Trophoblast cell (in vitro differentiated cells and primary cell): ENCODE measurements around the gene CHST9.

ENCODE experiments used
- DNase-seq, 2 donors: peaks; one replicate each; pipeline ENCODE4 v3.0.0-alpha.2; 2016
- H2AFZ ChIP-seq: 2 replicates; pipeline ENCODE4 v1.6.1; 2013; ENCODE audit warnings: low read length, moderate library complexity, mild to moderate bottlenecking; ENCODE audit not compliant: insufficient read depth, poor library complexity
- H2AK5ac ChIP-seq: 2 replicates; pipeline ENCODE4 v1.6.1; 2013; ENCODE audit warnings: mild to moderate bottlenecking, low read length
- H2BK120ac ChIP-seq: 2 replicates; pipeline ENCODE4 v1.6.1; 2013; ENCODE audit warnings: low read length, mild to moderate bottlenecking, moderate library complexity; ENCODE audit not compliant: insufficient read depth, poor library complexity
- H2BK12ac ChIP-seq: 2 replicates; pipeline ENCODE4 v1.6.1; 2013; ENCODE audit warnings: mild to moderate bottlenecking, low read length, moderate library complexity
- H2BK5ac ChIP-seq: 2 replicates; pipeline ENCODE4 v1.6.1; 2013; ENCODE audit warnings: low read length, low read depth, moderate library complexity, mild to moderate bottlenecking; ENCODE audit not compliant: poor library complexity
- H3K14ac ChIP-seq: 2 replicates; pipeline ENCODE4 v1.6.1; 2013; ENCODE audit warnings: mild to moderate bottlenecking, low read length
- H3K18ac ChIP-seq: 2 replicates; pipeline ENCODE4 v1.6.1; 2013; ENCODE audit warnings: mild to moderate bottlenecking, low read length
- H3K23ac ChIP-seq: 2 replicates; pipeline ENCODE4 v1.6.1; 2013; ENCODE audit warnings: low read length
- H3K27ac ChIP-seq: 2 replicates; pipeline ENCODE4 v1.5.1; 2013; ENCODE audit warnings: low read depth, mild to moderate bottlenecking, inconsistent platforms, low read length, moderate library complexity
- H3K27me3 ChIP-seq: 2 replicates; pipeline ENCODE4 v1.6.1; 2013; ENCODE audit warnings: inconsistent platforms, mild to moderate bottlenecking, low read length, moderate library complexity; ENCODE audit not compliant: insufficient read depth
- H3K36me3 ChIP-seq, 2 experiments: 1 replicate in 1 of 2; 2 replicates in 1 of 2; pipeline ENCODE4 v1.6.1; 2013; ENCODE audit warnings: low read length in 2 of 2, mild to moderate bottlenecking in 2 of 2, moderate library complexity in 1 of 2; ENCODE audit not compliant: insufficient read depth in 2 of 2, control insufficient read depth in 1 of 2
- H3K4ac ChIP-seq: 2 replicates; pipeline ENCODE4 v1.6.1; 2013; ENCODE audit warnings: low read depth, mild to moderate bottlenecking, low read length, moderate library complexity
- H3K4me1 ChIP-seq, 2 experiments: 1 replicate in 1 of 2; 2 replicates in 1 of 2; pipeline ENCODE4 v1.6.1; 2013; ENCODE audit warnings: low read length in 2 of 2, mild to moderate bottlenecking in 2 of 2, moderate library complexity in 1 of 2; ENCODE audit not compliant: insufficient read depth in 2 of 2, control insufficient read depth in 1 of 2
- H3K4me2 ChIP-seq: 2 replicates; pipeline ENCODE4 v1.6.1; 2013; ENCODE audit warnings: inconsistent platforms, mild to moderate bottlenecking, low read length, moderate library complexity
- H3K4me3 ChIP-seq: 2 replicates; pipeline ENCODE4 v1.5.1; 2013; ENCODE audit warnings: mild to moderate bottlenecking, low read depth, low read length, inconsistent platforms
- H3K79me1 ChIP-seq: one replicate; pipeline ENCODE4 v1.6.1; 2013; ENCODE audit warnings: low read length
- H3K79me2 ChIP-seq: 2 replicates; pipeline ENCODE4 v1.6.1; 2013; ENCODE audit warnings: low read length, mild to moderate bottlenecking; ENCODE audit not compliant: control insufficient read depth, insufficient read depth, poor library complexity
- H3K9ac ChIP-seq: 2 replicates; pipeline ENCODE4 v1.6.1; 2013; ENCODE audit warnings: mild to moderate bottlenecking, low read length
- H3K9me3 ChIP-seq: 2 replicates; pipeline ENCODE4 v1.6.1; 2013; ENCODE audit warnings: low read depth, mild to moderate bottlenecking, control low read depth, inconsistent platforms, low read length; ENCODE audit not compliant: insufficient read depth
- H4K12ac ChIP-seq: 2 replicates; pipeline ENCODE4 v1.6.1; 2013; ENCODE audit warnings: low read depth, mild to moderate bottlenecking, low read length, moderate library complexity
- H4K8ac ChIP-seq: 2 replicates; pipeline ENCODE4 v1.6.1; 2013; ENCODE audit warnings: low read depth, mild to moderate bottlenecking, low read length, moderate library complexity
- H4K91ac ChIP-seq: one replicate; pipeline ENCODE4 v1.6.1; 2013; ENCODE audit warnings: low read depth, mild to moderate bottlenecking, low read length, moderate library complexity
- WGBS: extraction: QIAGEN DNeasy Blood & Tissue Kit; methylation state at CpG from one replicate; pipeline ENCODE4 v1.1.7; 2013; ENCODE audit warnings: missing lambda C conversion rate; ENCODE audit not compliant: insufficient read length, insufficient coverage; ENCODE audit errors: extremely low coverage; 5-methylcytosine and 5-hydroxymethylcytosine counted together

Gene CHST9

GRCh38 chr18:27042177-27042576 is 142.9 kb downstream of the CHST9 start:
- Histone ChIP-seq H2BK120ac (no peak overlapping the region), H4K12ac (no peak overlapping the region), H3K14ac (no peak overlapping the region), H3K79me2 (no peaks in the 10 kb centered on the region), H3K4me2 (no peak overlapping the region), H2AK5ac (no peak overlapping the region), H3K18ac (no peak overlapping the region), H2BK5ac (no peak overlapping the region), H3K9me3 (no peaks in the 10 kb centered on the region), H3K27ac (no peak overlapping the region), H3K4ac (no peak overlapping the region), H3K9ac (no peak overlapping the region), H2BK12ac (no peak overlapping the region), H3K27me3 (no peaks in the 10 kb centered on the region), H2AFZ (no peak overlapping the region), H4K8ac (no peak overlapping the region), H4K91ac (no peak overlapping the region), H3K36me3 (no peaks in the 10 kb centered on the region), H3K4me1 (no peaks in the 10 kb centered on the region), H3K23ac (no peak overlapping the region), H3K4me3 (no peak overlapping the region), H3K79me1 (no peaks in the 10 kb centered on the region)
- DNase-seq, result no peak

GRCh38 chr18:27040796-27041195 is 144.3 kb downstream of the CHST9 start:
- Histone ChIP-seq H3K27ac (no peak overlapping the region), H3K4me2 (no peak overlapping the region), H2BK5ac (no peak overlapping the region), H4K91ac (no peak overlapping the region), H3K4ac (no peak overlapping the region), H4K8ac (no peak overlapping the region), H3K23ac (no peak overlapping the region), H2AFZ (no peak overlapping the region), H3K9ac (no peak overlapping the region), H3K79me1 (no peaks in the 10 kb centered on the region), H3K36me3 (no peaks in the 10 kb centered on the region), H3K4me1 (no peaks in the 10 kb centered on the region), H3K14ac (no peak overlapping the region), H3K79me2 (no peaks in the 10 kb centered on the region), H2BK12ac (no peak overlapping the region), H3K18ac (no peak overlapping the region), H2BK120ac (no peak overlapping the region), H3K9me3 (no peaks in the 10 kb centered on the region), H3K4me3 (no peak overlapping the region), H4K12ac (no peak overlapping the region), H3K27me3 (no peaks in the 10 kb centered on the region), H2AK5ac (no peak overlapping the region)
- no peak for DNase-seq
- WGBS, result no CpG with 5 or more reads among the region's 2 CpGs

GRCh38 chr18:27033722-27034121 is 151.4 kb downstream of the CHST9 start:
- H3K9me3 ChIP-seq, result no peaks in the 10 kb centered on the region
- no peak overlapping the region for H3K14ac ChIP-seq
- no peak overlapping the region for H2BK12ac ChIP-seq
- no peak for DNase-seq
- H3K4me1 ChIP-seq, result no peaks in the 10 kb centered on the region
- H3K79me2 ChIP-seq, result no peaks in the 10 kb centered on the region
- no peak overlapping the region for H4K91ac ChIP-seq
- H2BK5ac ChIP-seq, result no peak overlapping the region
- H2BK120ac ChIP-seq, result no peak overlapping the region
- H3K4me2 ChIP-seq, result no peak overlapping the region
- no peaks in the 10 kb centered on the region for H3K36me3 ChIP-seq
- no peak overlapping the region for H3K4me3 ChIP-seq
- 100% methylated on average over 2 of the region's 5 CpGs for WGBS
- no peak overlapping the region for H2AK5ac ChIP-seq
- H4K12ac ChIP-seq, result no peak overlapping the region
- no peak overlapping the region for H3K27ac ChIP-seq
- H3K9ac ChIP-seq, result no peak overlapping the region
- no peaks in the 10 kb centered on the region for H3K27me3 ChIP-seq
- no peak overlapping the region for H2AFZ ChIP-seq
- no peak overlapping the region for H3K18ac ChIP-seq
- no peak overlapping the region for H3K4ac ChIP-seq
- no peak overlapping the region for H3K23ac ChIP-seq
- H3K79me1 ChIP-seq, result no peaks in the 10 kb centered on the region
- H4K8ac ChIP-seq, result no peak overlapping the region

DNA sequence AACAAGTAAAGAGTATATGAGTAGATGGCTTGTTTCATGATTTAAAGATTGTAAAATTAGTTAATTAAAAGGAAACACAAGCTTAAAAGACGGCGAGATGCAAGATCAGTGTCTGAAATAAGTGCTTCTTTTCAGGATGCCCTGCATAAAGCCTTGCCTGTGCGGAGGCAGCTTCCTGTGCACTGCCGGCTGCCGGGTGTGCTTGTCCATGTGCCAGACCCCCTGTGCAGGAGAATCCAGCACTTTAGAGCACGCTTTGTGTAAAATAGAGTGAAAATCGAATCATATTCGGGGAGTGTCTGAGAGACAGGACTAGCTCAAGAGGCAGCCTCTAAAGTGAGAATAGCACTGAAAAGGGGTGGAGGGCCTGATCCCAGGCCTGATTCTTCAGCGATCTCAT is 154.7 kb downstream of the CHST9 start:
- H2BK120ac ChIP-seq, result no peak overlapping the region
- no CpG with 5 or more reads among the region's 9 CpGs for WGBS
- H4K8ac ChIP-seq, result no peak overlapping the region
- no peak overlapping the region for H2AK5ac ChIP-seq
- no peak overlapping the region for H2BK5ac ChIP-seq
- H3K9ac ChIP-seq, result no peak overlapping the region
- no peak overlapping the region for H3K18ac ChIP-seq
- no peak overlapping the region for H4K12ac ChIP-seq
- no peak overlapping the region for H4K91ac ChIP-seq
- H3K27ac ChIP-seq, result no peak overlapping the region
- no peak overlapping the region for H3K14ac ChIP-seq
- no peak for DNase-seq
- H3K23ac ChIP-seq, result no peak overlapping the region
- H2AFZ ChIP-seq, result no peak overlapping the region
- H3K4me1 ChIP-seq, result no peaks in the 10 kb centered on the region
- no peak overlapping the region for H3K4me3 ChIP-seq
- no peaks in the 10 kb centered on the region for H3K36me3 ChIP-seq
- no peaks in the 10 kb centered on the region for H3K27me3 ChIP-seq
- H3K4me2 ChIP-seq, result no peak overlapping the region
- H3K79me1 ChIP-seq, result no peaks in the 10 kb centered on the region
- no peaks in the 10 kb centered on the region for H3K9me3 ChIP-seq
- no peak overlapping the region for H2BK12ac ChIP-seq
- H3K4ac ChIP-seq, result no peak overlapping the region
- H3K79me2 ChIP-seq, result no peaks in the 10 kb centered on the region
